Ovary (tissue), 3 donors: Measurements from ENCODE around the gene KCNJ5.

ENCODE experiments used
- POLR2A ChIP-seq: fragments of 450-650 bp; IDR thresholded peaks from one replicate; pipeline ENCODE4 v1.6.1; 2017; ENCODE audit warnings: antibody characterized with exemption, mild to moderate bottlenecking, moderate library complexity
- TF ChIP-seq, protein P1 (sequence below), 3 donors: fragments of 450-650 bp in 2 of 3; fragments of 200-600 bp in 1 of 3; IDR thresholded peaks; one replicate each; pipeline versions ENCODE4 v1.5.1 to v1.8.0; 2016 to 2022; ENCODE audit warnings: antibody characterized with exemption in 3 of 3, mild to moderate bottlenecking in 1 of 3
- donor health status: DM: no; HTN: no; CAD: no.

DNA sequence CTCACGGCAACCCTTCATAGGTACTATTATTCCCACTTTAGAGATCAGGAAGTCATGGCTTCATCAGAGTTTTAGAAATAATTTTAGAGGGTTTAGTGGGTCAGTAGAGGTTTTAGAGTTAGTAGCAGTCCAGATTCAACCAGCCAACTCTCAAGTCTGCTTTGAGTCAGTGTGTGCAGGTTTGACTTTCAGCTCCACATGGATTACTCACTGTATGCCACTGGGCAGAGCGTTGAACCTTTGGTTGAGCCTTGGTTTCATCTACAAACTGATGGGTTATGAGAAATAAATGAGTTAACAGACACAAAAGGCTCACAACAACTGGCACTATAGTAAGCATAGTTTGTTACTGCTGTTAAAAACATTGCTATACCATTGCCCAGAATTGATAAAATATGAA lies 70.5 kb downstream of the KCNJ5 start:
- TF ChIP-seq, protein P1, sequence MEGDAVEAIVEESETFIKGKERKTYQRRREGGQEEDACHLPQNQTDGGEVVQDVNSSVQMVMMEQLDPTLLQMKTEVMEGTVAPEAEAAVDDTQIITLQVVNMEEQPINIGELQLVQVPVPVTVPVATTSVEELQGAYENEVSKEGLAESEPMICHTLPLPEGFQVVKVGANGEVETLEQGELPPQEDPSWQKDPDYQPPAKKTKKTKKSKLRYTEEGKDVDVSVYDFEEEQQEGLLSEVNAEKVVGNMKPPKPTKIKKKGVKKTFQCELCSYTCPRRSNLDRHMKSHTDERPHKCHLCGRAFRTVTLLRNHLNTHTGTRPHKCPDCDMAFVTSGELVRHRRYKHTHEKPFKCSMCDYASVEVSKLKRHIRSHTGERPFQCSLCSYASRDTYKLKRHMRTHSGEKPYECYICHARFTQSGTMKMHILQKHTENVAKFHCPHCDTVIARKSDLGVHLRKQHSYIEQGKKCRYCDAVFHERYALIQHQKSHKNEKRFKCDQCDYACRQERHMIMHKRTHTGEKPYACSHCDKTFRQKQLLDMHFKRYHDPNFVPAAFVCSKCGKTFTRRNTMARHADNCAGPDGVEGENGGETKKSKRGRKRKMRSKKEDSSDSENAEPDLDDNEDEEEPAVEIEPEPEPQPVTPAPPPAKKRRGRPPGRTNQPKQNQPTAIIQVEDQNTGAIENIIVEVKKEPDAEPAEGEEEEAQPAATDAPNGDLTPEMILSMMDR (IDR thresholded peaks at IDR 0.05): no peak
- TF ChIP-seq POLR2A: no peak
